Fibroblast of the aortic adventitia (primary cell): ENCODE data around the gene IRF3. TPM values are rescaled to one million over a fixed set of nuclear protein-coding genes. Genes with fewer than 3 reads are reported as not detected.
A peak's percentile ranks its signal among the peaks of the same experiment; 100 is the strongest.

Experiments used
- DNase-seq: peaks from one replicate; pipeline ENCODE4 v3.0.0-alpha.2; 2010; ENCODE audit warnings: low read depth
- H3K4me3 ChIP-seq: 2 replicates; pipeline ENCODE4 v1.5.1; 2011; ENCODE audit warnings: low read depth, mild to moderate bottlenecking, control low read depth, low read length, moderate library complexity
- total RNA-seq: library from RNA; depleted of rRNA; stranded (reverse); fragments of >200 nt; gene quantifications from 2 replicates; pipeline ENCODE4 v1.2.3, GENCODE V29; 2012; ENCODE audit warnings: low replicate concordance
- TF ChIP-seq, protein P1 (sequence below): IDR thresholded peaks from 2 replicates; pipeline ENCODE4 v1.5.1; 2011; ENCODE audit warnings: mild to moderate bottlenecking, low read length, control low read depth, inconsistent platforms; ENCODE audit not compliant: insufficient read depth

IRF3 gene
- total RNA-seq, 1 donor, result 33.3 TPM

DNA sequence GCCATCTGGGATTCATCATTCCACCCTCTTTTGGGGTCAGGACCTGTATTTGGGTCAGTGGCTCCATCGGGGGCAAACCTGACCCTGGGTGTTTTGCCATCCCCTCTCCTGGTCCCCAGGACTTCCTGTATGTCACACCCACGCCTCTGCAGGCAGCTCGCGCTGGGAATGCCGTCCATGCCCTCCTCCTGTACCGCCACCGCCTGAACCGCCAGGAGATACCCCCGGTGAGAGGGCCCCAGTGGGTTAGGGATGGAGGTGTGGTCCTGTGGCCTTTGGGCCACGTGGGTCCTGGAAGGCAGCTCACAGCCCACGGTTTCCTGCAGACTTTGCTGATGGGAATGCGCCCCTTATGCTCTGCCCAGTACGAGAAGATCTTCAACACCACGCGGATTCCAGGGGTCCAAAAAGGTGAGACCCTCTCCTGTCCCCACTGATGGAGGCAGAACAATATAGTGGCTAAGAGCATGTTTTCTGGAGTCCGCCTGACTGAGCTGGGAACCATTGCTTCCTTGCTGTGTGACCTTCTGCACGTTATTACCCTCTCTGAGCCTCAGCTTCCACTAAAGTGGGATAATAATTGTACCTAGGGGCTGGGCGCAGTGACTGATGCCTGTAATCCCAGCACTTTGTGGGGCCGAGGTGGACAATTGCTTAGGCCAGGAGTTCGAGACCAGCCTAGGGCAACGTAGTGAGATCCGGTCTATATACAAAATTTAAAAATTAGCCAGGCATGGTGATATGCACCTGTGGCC, 39.4 kb upstream of the IRF3 start:
- TF ChIP-seq, protein P1, sequence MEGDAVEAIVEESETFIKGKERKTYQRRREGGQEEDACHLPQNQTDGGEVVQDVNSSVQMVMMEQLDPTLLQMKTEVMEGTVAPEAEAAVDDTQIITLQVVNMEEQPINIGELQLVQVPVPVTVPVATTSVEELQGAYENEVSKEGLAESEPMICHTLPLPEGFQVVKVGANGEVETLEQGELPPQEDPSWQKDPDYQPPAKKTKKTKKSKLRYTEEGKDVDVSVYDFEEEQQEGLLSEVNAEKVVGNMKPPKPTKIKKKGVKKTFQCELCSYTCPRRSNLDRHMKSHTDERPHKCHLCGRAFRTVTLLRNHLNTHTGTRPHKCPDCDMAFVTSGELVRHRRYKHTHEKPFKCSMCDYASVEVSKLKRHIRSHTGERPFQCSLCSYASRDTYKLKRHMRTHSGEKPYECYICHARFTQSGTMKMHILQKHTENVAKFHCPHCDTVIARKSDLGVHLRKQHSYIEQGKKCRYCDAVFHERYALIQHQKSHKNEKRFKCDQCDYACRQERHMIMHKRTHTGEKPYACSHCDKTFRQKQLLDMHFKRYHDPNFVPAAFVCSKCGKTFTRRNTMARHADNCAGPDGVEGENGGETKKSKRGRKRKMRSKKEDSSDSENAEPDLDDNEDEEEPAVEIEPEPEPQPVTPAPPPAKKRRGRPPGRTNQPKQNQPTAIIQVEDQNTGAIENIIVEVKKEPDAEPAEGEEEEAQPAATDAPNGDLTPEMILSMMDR, result no peak
- H3K4me3 ChIP-seq, result no peak overlapping the region
- no peak for DNase-seq

DNA sequence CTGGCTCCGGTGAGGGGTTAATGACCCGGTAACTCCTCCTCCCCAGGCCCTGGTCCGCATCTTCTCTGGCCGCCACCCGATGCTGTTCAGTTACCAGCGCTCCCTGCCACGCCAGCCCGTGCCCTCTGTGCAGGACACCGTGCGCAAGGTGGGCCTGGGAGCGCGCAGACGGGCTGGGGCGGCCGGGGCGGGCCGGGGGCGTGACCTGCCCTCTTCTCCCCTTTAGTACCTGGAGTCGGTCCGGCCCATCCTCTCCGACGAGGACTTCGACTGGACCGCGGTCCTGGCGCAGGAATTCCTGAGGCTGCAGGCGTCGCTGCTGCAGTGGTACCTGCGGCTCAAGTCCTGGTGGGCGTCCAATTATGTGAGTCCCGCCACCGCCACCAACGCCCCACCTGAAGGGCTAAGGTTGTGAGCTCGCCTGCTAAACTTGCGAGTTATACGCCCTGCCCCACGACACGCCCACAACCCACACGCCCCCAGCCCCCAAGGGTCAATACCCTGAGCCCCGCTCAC, 35.7 kb upstream of the IRF3 start:
- TF ChIP-seq, protein P1, result no peak
- no peak overlapping the region for H3K4me3 ChIP-seq
- no peak for DNase-seq

DNA sequence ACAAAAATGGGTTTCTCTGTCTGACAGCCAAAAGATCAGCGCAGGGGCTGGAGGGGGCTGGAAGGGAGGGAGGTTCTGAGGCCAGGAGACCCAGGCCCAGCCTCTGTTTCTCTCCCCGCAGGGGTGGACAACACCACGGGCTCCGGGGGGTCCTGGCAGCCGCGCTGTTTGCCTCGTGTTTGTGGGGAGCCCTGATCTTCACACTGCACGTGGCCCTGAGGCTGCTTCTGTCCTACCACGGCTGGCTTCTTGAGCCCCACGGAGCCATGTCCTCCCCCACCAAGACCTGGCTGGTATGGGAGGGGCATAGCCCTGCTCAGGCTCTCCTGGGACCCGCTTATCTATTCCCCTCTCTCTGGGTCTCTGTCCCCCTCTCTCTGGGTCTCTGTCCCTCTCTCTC, 34.9 kb upstream of the IRF3 start:
- no peak for DNase-seq
- no peak overlapping the region for H3K4me3 ChIP-seq
- TF ChIP-seq, protein P1, result no peak

DNA sequence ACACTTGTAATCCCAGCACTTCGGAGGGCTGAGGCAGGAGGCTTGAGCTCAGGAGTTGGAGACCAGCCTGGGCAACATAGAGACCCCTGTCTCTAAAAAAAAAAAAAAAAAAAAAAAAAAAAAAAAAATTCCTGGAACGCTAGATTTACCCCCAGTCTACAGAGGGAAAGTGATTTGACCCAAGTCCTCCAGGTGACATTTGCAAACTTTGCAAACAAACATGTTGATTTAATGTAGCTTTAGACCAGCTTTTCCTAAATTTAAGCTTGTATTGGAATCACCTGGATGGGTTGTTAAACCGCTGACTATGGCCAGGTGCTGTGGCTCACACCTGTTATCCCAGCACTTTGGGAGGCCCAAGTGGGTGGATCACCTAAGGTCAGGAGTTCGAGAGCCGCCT, 33.7 kb upstream of the IRF3 start:
- no peak overlapping the region for H3K4me3 ChIP-seq
- no peak for DNase-seq
- TF ChIP-seq, protein P1, result no peak

DNA sequence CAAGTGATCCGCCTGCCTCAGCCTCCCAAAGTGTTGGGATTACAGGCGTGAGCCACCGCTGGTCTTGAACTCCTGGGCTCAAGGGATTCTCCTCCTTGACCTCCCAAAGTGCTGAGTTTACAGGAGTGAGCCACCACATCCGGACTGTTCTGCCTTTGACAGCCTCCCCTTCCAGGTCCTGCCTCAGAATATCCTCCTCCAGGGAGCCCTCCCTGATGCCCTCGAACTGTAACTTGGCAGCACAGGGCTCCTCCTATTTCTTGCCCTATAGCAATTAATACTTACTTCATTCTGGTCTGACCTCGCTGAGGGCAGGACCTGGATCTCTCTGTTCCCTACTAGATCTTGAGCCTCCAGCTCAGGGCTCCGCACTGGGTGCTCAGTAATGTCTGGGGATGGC, 31.2 kb upstream of the IRF3 start:
- TF ChIP-seq, protein P1, result no peak
- H3K4me3 ChIP-seq, result no peak overlapping the region
- DNase-seq, result no peak

DNA sequence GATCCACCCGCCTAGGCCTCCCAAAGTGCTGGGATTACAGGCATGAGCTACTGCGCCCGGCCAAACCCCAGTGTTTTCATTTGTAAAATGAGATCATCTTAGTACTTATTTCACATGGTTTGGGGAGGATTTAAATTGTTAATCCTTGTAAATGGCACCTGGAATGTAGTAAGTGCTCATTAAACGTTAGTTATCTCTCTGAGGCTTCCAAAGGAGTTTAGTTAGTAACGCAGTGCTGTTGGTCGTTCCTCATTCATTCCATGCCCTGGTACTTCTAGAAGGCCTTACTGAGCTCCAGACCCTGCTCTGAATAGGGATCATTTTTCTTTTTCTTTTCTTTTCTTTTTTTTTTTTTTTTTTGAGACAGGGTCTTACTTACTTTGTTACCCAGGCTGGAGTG, 30.5 kb upstream of the IRF3 start:
- TF ChIP-seq, protein P1, result no peak
- no peak overlapping the region for H3K4me3 ChIP-seq
- DNase-seq, result no peak

DNA sequence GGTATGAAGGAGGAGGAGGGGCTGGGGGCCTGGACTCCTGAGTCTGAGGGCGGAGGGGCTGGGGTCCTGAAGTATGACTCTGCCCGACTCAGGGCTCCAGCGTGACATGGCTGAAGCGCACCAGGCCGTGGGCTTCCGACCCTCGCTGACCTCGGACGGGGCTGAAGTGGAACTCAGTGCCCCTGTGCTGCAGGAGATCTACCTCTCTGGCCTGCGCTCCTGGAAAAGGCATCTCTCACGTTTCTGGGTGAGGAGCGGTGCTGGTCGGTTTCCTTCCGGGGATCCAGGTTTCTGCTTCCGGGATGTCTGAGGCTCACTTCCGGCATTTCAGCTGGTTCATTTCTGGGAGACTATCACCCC, 26.5 kb upstream of the IRF3 start:
- H3K4me3 ChIP-seq, result peak overlapping the region; percentile 74
- TF ChIP-seq, protein P1, result no peak

More for the DNA sequence above, 26.5 kb upstream of the IRF3 start:
- no peak for DNase-seq
